NCI-H2196 treated with DMSO at 0.1 percent for 48 hours (cell line): ENCODE data around the gene GEMIN2.
"Not testable (repeated sequence)": the region's sequence is repeated elsewhere in the genome, so short reads cannot be mapped to it uniquely, and the experiment has no call there.

ENCODE experiments used
- DNase-seq: peaks from one replicate; lab custom pipeline; 2025; ENCODE audit not compliant: unreplicated experiment; lab: John Stamatoyannopoulos, UW

The GEMIN2 gene, protein sequence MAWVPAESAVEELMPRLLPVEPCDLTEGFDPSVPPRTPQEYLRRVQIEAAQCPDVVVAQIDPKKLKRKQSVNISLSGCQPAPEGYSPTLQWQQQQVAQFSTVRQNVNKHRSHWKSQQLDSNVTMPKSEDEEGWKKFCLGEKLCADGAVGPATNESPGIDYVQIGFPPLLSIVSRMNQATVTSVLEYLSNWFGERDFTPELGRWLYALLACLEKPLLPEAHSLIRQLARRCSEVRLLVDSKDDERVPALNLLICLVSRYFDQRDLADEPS

GRCh38 chr14:39114073-39114838 is at the start of gene GEMIN2:
Gene GEMIN2, plus strand, starts transcription at chr14:39114323. Its CDS starts 16 bp downstream, at chr14:39114339.
- DNase-seq = peak; percentile 95

- DNase-seq = not testable (repeated sequence)
Measured at GRCh38 chr14:39069169-39069805, 44.8 kb upstream of the GEMIN2 start.

GRCh38 chr14:39069923-39070322 is 44.2 kb upstream of the GEMIN2 start:
- DNase-seq = no peak

DNA sequence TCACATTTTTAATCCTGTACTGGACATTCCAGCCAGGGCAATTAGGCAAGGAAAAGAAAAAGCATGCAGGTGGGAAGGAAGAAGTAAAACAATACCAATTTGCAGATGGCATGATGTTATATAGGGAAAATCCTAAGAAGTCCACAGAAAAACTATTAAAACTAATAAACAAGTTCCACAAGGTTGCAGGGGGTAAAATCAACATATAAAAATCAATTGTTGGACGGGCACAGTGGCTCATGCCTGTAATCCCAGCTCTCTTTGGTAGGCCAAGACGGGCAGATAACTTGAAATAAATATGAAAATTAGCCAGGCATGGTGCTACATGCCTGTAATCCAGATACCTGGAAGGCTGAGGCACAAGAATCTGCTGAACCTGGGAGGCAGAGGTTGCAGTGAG is 43.0 kb upstream of the GEMIN2 start:
- DNase-seq = no peak

GRCh38 chr14:39080886-39081285 is 33.2 kb upstream of the GEMIN2 start:
- DNase-seq = no peak

GRCh38 chr14:39083127-39083526 is 31.0 kb upstream of the GEMIN2 start:
- no peak for DNase-seq

- DNase-seq = no peak
Measured at GRCh38 chr14:39085933-39086332, 28.2 kb upstream of the GEMIN2 start.

GRCh38 chr14:39087493-39087892 is 26.6 kb upstream of the GEMIN2 start:
- DNase-seq = no peak

GRCh38 chr14:39090548-39091111 is 23.5 kb upstream of the GEMIN2 start:
- DNase-seq = no peak

DNA sequence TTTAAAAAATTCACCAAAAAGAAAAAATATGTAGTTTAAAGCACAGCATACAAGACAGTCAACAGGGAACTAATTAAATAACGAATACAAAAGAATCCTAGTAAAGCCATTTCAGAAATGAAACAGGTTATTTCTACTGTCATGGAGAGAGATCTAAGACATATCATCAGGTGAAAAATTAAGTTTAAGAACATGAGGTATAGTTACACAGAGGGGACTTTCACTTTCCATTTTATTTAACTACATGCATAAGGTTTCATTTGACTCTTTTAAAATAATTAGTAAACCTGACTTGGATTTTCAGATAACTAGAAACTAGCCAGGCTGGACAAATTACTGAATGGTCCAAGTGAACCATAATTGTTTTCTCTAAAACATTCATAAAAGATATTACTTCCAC is 22.4 kb upstream of the GEMIN2 start:
- no peak for DNase-seq

GRCh38 chr14:39094515-39094914 is 19.6 kb upstream of the GEMIN2 start:
- no peak for DNase-seq

- DNase-seq = no peak
Measured at GRCh38 chr14:39097159-39097558, 17.0 kb upstream of the GEMIN2 start.

- not testable (repeated sequence) for DNase-seq
Measured at GRCh38 chr14:39099215-39099614, 14.9 kb upstream of the GEMIN2 start.

GRCh38 chr14:39099748-39100147 is 14.4 kb upstream of the GEMIN2 start:
- DNase-seq = no peak

DNA sequence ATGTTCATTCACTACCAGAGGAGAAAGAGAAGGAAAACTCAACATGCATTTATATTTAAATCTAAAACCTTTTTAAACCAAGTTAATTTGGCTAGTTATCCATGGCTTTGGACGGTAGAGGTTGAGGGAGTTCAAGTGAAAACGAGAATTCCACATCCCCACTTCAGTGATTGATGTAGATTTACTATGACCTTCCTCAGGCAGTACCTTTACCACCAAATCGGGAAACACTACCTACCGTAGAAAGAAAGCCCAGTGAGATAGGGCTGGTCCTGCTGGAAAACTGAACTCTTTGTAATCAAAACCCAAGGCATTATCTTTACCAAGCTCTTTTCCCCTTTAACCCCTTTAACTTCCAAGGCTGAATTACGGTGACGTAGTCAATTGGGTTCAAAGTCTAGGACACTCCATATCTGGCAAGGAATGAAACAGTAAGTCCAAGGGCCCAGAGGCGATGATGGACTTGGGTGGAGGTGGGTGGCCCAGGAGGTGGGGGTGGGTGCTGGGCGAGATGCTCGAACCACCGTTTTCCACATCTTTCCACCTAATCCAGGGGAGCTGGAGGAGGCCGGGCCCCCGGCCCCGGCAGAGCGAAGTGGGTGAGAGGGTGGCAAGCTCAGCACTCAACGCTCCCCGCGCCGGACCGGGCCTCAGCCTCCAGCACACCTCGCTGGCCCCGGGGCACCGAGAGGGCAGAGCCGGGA is 11.7 kb upstream of the GEMIN2 start:
- no peak for DNase-seq

DNA sequence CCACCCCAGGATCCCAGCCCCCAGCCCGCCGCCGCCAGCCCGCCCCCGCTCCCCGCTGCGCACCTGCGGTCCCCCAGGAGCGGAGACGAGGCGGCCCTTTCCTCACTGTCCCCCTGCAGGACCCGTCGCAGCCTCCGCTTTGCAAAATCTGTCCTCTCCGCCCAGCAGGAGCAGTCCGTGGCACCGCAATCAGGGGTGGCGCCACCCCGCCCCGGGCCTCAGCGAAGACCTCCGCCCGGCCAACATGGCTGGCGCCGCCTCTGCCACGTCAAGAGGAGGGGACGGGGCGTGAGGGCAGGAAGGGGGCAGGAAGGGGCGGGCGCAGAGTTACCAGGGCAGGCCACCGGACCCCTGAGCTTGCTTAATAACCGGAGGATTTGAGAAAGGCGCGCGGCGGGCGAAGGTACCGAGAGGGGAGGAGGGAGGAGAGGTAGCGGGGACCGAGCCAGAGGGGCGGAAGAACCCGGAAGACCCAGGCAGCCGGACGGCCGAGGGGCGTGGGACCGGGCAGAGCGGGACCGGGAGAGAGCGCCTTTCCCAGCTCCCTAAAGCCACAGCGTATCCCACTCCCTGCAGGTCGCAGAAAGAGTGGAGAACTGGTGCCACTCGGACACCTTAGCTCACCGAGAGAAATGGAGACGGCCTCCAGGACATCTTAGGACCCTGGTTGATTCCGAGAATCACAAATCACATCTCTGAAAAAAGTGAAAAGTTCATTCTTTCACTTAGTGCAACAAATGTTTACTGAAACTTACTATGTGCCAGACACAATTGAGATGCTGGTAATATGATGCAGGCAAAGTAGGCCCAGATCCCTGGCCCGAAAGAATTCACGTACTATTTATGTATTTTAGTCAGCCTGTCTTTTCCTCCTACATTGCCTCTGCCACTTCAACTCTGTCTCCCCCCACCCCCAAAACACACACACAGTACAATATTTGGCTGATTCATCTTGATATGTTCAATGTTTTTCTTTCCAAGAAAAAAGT is 10.9 kb upstream of the GEMIN2 start, which contains the start of gene SEC23A:
TSS of gene SEC23A (minus strand) at position 267 of the 989 bp plus-strand sequence. CDS start 7,117 bp downstream, outside the sequence.
- peak; percentile 65 for DNase-seq

DNA sequence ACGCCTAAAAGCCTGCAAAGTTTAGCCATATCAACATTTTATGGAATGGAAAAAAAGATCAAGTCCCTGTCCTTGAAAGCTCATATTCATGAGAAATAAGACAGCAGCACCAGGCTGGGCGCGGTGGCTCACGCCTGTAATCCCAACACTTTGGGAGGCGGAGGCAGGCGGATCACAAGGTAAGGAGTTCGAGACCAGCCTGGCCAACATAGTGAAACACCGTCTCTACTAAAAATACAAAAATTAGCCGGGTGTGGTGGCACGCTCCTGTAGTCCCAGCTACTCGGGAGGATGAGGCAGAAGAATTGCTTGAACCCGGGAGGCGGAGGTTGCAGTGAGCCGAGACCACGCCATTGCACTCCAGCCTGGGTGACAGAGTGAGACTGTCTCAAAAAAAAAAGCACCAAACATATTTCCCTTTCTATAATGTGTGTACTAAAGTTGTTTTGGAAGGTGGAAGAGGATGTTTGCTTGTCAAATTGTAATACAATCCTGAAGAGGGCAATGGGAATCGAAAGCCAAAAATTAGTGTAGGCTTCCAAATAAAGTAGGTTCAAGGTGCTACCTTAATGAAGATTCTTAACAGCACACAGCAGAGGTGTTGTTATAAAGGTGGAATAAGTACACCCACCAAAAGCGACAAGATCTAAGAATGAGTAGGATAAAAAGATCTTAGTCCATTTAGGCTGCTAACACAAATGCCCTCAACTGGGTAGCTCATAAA is 9.9 kb upstream of the GEMIN2 start:
- not testable (repeated sequence) for DNase-seq

GRCh38 chr14:39107591-39107996 is 6.5 kb upstream of the GEMIN2 start:
- peak; percentile 14 for DNase-seq

- DNase-seq = no peak
Measured at GRCh38 chr14:39108791-39109190, 5.3 kb upstream of the GEMIN2 start.
